ENCODE data around the gene PAQR9.

- TF ChIP-seq CTCF (IDR thresholded peaks at IDR 0.05) (no peak), POLR2A (IDR thresholded peaks at IDR 0.05) (no peak), EP300 (IDR thresholded peaks at IDR 0.05) (no peak)
These were observed 13.3 kb upstream of the PAQR9 start for GRCh38 chr3:142976621-142977398.
